Measurements from ENCODE around the gene ENOX1. TPM values are rescaled to one million over a fixed set of nuclear protein-coding genes. Genes with fewer than 3 reads are reported as not detected.

Gene ENOX1
- total RNA-seq, 1 experiment from 2014 or later, result 0.26 TPM

- TF ChIP-seq NFE2L1 (CRISPR knock-in tag; IDR thresholded peaks at IDR 0.05) (no peak), TCF7 (CRISPR knock-in tag; IDR thresholded peaks at IDR 0.05; ENCODE audit: low read depth) (no peak), GABPB1 (CRISPR knock-in tag; IDR thresholded peaks at IDR 0.05) (no peak), CDX4 (CRISPR knock-in tag; IDR thresholded peaks at IDR 0.05; ENCODE audit: borderline replicate concordance) (no peak), CBFB (CRISPR knock-in tag; IDR thresholded peaks at IDR 0.05; ENCODE audit: low read depth) (no peak), MXD4 (CRISPR knock-in tag; IDR thresholded peaks at IDR 0.05; ENCODE audit: borderline replicate concordance) (no peak)
Observed at GRCh38 chr13:43240278-43240677, 546.5 kb downstream of the ENOX1 start (continued).

GRCh38 chr13:43239275-43239840 lies 547.4 kb downstream of the ENOX1 start:
- no peak for ATAC-seq
- no peak for DNase-seq (ENCODE audit: low spot score)
- H3K4me1 Mint-ChIP-seq, result peaks cover 6% of the 10 kb centered on the region
- TF ChIP-seq KAT7 (CRISPR knock-in tag; IDR thresholded peaks at IDR 0.05; ENCODE audit: borderline replicate concordance) (no peak), ATF1 (CRISPR knock-in tag; IDR thresholded peaks at IDR 0.05) (no peak), HMGXB4 (CRISPR knock-in tag; IDR thresholded peaks at IDR 0.05) (no peak), TCF7 (CRISPR knock-in tag; IDR thresholded peaks at IDR 0.05; ENCODE audit: low read depth) (no peak), NR3C1 (CRISPR knock-in tag; conservative IDR thresholded peaks at IDR 0.05; ENCODE audit: low read depth) (no peak)
- no peaks in the 10 kb centered on the region for H3K9me3 Mint-ChIP-seq
- CTCF ChIA-PET, result interaction anchor here (1.4 to 1.7 kb wide), 2 partner anchors 123 to 565 kb away, joined by 3 to 5 read pairs; no protein-coding TSS in a partner anchor
- no peak overlapping the region for H3K4me3 Mint-ChIP-seq
- POLR2A ChIA-PET, result no interaction called here
- no peak overlapping the region for H3K27ac Mint-ChIP-seq
- peaks cover 2% of the 10 kb centered on the region; the same call in 1 of the 2 replicates for H3K27me3 Mint-ChIP-seq (ENCODE audit: low read depth)
- H3K36me3 Mint-ChIP-seq, result no peaks in the 10 kb centered on the region

GRCh38 chr13:43238341-43239083 lies 548.3 kb downstream of the ENOX1 start:
- ATAC-seq (no peak), DNase-seq (ENCODE audit: low spot score) (no peak)
- POLR2A ChIA-PET, result no interaction called here
- no peaks in the 10 kb centered on the region for H3K9me3 Mint-ChIP-seq
- no peak overlapping the region for H3K4me3 Mint-ChIP-seq
- no peak overlapping the region for H3K27ac Mint-ChIP-seq
- peaks cover 6% of the 10 kb centered on the region for H3K4me1 Mint-ChIP-seq
- CTCF ChIA-PET, result interaction anchor here (1.7 kb wide), 1 partner anchor 122 kb away, joined by 3 read pairs; no protein-coding TSS in a partner anchor
- no peaks in the 10 kb centered on the region for H3K36me3 Mint-ChIP-seq
- peaks cover 2% of the 10 kb centered on the region; the same call in 1 of the 2 replicates for H3K27me3 Mint-ChIP-seq (ENCODE audit: low read depth)
- TF ChIP-seq HMGXB4 (CRISPR knock-in tag; IDR thresholded peaks at IDR 0.05) (no peak), IRF1 (CRISPR knock-in tag; IDR thresholded peaks at IDR 0.05) (no peak), ERG (CRISPR knock-in tag; IDR thresholded peaks at IDR 0.05) (no peak), ZNF138 (CRISPR knock-in tag; conservative IDR thresholded peaks at IDR 0.05) (no peak), FOXP4 (CRISPR knock-in tag; IDR thresholded peaks at IDR 0.05) (no peak), ZNF416 (CRISPR knock-in tag; IDR thresholded peaks at IDR 0.05) (no peak), ZNF512 (CRISPR knock-in tag; IDR thresholded peaks at IDR 0.05; ENCODE audit: borderline replicate concordance) (no peak)
